Measurements from ENCODE around the gene WDR91. TPM values are rescaled to one million over a fixed set of nuclear protein-coding genes. Genes with fewer than 3 reads are reported as not detected.
"Not testable (repeated sequence)": the region's sequence is repeated elsewhere in the genome, so short reads cannot be mapped to it uniquely, and the experiment has no call there.

WDR91 gene
- total RNA-seq, 2 donors from 2014 or later = 11.9 to 22.8 TPM

DNA sequence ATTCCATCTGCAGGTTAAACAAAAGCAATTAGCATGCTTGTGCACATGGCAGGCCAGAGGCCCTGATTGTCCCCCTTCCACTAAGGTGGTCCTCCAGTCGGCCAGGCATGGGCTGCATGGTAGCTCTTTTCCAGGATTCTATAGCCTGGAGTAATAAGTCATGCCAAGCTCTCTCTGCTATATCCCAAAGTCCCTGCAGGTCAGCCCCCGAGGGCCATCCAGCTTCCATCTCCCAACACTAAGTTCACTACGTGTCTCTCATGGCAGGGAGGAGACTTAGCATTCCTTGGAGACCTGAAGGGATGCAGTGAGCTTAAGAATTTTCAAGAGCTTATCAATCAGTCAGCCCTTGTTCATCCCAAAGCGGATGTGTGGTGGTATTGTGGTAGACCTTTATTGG, 37.4 kb downstream of the WDR91 start:
- H3K9me3 Mint-ChIP-seq; ATAC-seq; DNase-seq (ENCODE audit: low spot score); H3K4me3 Mint-ChIP-seq; H3K27me3 Mint-ChIP-seq: not testable (repeated sequence)
- H3K36me3 Mint-ChIP-seq = peaks cover 14% of the 10 kb centered on the region
- peak overlapping the region in 1 of 2 donors; percentile 61 for H3K27ac Mint-ChIP-seq
- peaks cover 23 to 25% of the 10 kb centered on the region in 2 donors for H3K4me1 Mint-ChIP-seq (ENCODE audit: low read depth in 2 of 2)

GRCh38 chr7:135171581-135172291, 39.6 kb downstream of the WDR91 start:
- H3K27ac Mint-ChIP-seq = peak overlapping the region; percentile 97 to 98

DNA sequence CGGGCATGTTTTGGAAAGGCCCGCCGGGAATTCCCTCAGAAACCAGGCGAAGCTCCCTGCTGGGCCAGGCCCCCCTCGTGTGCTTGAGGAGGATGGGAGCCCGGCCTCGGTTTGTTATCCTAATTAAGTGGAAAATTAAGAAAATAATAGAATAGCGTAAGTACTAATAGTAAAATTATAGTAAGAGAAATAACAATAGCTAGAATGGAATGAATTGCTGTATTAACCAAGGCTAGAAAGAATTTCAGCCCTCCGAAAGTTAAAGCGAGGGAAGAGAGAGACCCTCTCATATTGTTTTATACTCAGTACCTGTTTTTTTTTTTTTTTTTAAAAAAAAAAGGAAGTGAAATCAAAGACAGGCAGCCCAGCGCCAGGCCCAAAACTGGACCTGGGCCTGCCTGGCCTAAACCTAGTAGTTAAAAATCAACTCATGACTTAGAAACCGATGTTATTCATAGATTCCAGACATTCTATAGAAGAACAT, 40.3 kb downstream of the WDR91 start:
- Mint-ChIP-seq H3K4me1 (ENCODE audit: low read depth in 2 of 2) (peaks cover 48% of the 10 kb centered on the region in 2 donors), H3K27ac (peak overlapping the region; percentile 97 to 98), H3K4me3 (peak overlapping the region; percentile 88), H3K36me3 (peaks cover 14% of the 10 kb centered on the region)
- H3K9me3 Mint-ChIP-seq; DNase-seq (ENCODE audit: low spot score); ATAC-seq; H3K27me3 Mint-ChIP-seq: not testable (repeated sequence)

More at GRCh38 chr7:135171581-135172291, 39.6 kb downstream of the WDR91 start:
- Mint-ChIP-seq H3K36me3 (peaks cover 14% of the 10 kb centered on the region), H3K4me1 (ENCODE audit: low read depth in 2 of 2) (peaks cover 44 to 46% of the 10 kb centered on the region in 2 donors), H3K4me3 (peak overlapping the region; percentile 88)
- not testable (repeated sequence) for DNase-seq (ENCODE audit: low spot score); ATAC-seq; H3K9me3 Mint-ChIP-seq; H3K27me3 Mint-ChIP-seq

- H3K4me3 Mint-ChIP-seq = peak within 1 kb of the TSS; percentile 88
- ATAC-seq = peak; percentile 94 to 97
- no peaks in the 10 kb centered on the region for H3K9me3 Mint-ChIP-seq
- H3K27ac Mint-ChIP-seq = peak within 1 kb of the TSS; percentile 97 to 98
- peaks cover 48 to 51% of the 10 kb centered on the region in 2 donors for H3K4me1 Mint-ChIP-seq (ENCODE audit: low read depth in 2 of 2)
- H3K36me3 Mint-ChIP-seq = peaks cover 14% of the 10 kb centered on the region
- H3K27me3 Mint-ChIP-seq = no peaks in the 10 kb centered on the region
- DNase-seq (ENCODE audit: low spot score) = peak; percentile 97
Measured at GRCh38 chr7:135170274-135170997, 40.9 kb downstream of the WDR91 start, which contains the start of gene CYREN. Gene CYREN, minus strand, starts transcription at chr7:135170707. Its CDS starts 1,785 bp downstream, at chr7:135168922.

- Mint-ChIP-seq H3K27ac (peak overlapping the region; percentile 97 to 98), H3K4me1 (ENCODE audit: low read depth in 2 of 2) (peaks cover 48 to 54% of the 10 kb centered on the region in 2 donors), H3K9me3 (no peaks in the 10 kb centered on the region), H3K4me3 (peak overlapping the region; percentile 88), H3K36me3 (peaks cover 14% of the 10 kb centered on the region), H3K27me3 (no peaks in the 10 kb centered on the region)
- ATAC-seq = no peak
- no peak for DNase-seq (ENCODE audit: low spot score)
Measured at GRCh38 chr7:135169964-135170273, 41.4 kb downstream of the WDR91 start.

DNA sequence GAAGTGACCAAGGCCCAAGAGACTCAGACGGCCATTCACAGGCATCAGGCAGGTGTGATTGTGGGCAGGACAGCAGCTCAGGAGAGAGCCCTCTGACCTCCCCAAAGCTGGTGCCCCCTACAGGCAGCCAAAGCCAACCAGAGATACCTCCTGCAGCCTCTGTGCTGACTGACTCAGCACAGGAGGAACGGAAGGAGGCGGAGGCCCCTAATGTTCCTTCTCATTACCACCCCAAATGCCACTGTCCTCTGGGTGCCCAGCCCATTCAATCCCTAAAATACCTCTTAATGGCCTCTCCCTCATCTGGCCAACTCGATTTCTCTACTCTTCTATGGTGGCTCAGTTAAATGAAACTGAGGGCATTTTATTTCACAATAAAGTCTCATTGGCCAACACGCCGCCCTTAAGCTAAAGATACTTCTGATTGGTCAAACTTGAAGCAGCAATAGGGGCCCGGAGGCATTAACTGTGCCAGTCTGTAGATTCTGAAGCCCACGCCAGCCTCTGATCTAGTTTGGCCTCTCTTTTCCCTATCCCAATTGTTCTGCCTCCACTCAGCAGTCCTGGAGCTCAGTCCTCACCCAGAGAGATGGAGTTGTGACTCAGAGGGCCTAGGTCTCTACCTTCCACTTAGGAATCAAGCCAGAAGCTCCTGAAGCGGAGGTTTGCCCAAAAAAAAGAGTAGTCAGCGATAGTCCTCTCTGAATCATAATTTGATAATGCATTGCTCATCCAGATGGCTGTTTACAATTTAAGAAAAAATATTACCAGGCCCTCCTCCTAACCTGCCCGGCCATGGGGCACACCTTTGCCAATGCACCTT, 42.0 kb downstream of the WDR91 start:
- H3K27me3 Mint-ChIP-seq = no peaks in the 10 kb centered on the region
- peak overlapping the region; percentile 88 for H3K4me3 Mint-ChIP-seq
- no peaks in the 10 kb centered on the region for H3K9me3 Mint-ChIP-seq
- peaks cover 48 to 54% of the 10 kb centered on the region in 2 donors for H3K4me1 Mint-ChIP-seq (ENCODE audit: low read depth in 2 of 2)
- ATAC-seq = peak in 1 of 2 donors; percentile 53
- peak; percentile 72 for DNase-seq (ENCODE audit: low spot score)
- H3K36me3 Mint-ChIP-seq = peaks cover 14% of the 10 kb centered on the region
- peak overlapping the region; percentile 97 to 98 for H3K27ac Mint-ChIP-seq

DNA sequence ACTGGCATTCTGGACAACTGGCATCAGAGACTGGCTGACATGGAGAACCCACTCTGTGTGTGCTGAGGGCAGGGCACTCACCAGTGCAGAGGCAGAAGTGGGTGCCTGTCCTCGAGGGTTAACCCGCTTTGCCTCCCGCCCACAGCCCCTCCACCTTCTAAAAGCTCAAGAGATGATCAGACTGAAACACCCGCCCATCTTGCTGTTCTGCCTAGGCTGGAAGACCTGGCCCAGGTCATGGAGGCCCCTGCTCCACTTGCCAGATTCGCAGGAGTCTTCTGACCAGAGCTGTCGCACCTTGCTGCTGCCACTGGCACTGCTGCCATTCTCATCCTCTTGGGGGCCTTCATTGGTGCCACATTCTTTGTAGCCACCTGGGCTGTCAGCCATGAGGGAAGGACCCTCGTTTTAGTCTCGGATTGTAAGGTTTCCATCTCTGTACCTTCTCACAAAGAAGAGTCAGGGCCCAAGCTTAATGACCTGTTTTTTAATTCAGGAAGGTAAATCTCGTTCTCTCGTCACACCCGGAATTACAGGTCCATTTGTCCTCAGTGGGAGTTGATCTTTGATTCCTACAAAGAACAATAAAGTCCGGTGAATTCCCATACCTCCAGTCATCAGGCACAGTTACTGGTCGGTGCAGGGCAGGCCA, 42.7 kb downstream of the WDR91 start:
- Mint-ChIP-seq H3K9me3 (no peaks in the 10 kb centered on the region), H3K36me3 (peaks cover 14% of the 10 kb centered on the region)
- no peak for DNase-seq (ENCODE audit: low spot score)

DNA sequence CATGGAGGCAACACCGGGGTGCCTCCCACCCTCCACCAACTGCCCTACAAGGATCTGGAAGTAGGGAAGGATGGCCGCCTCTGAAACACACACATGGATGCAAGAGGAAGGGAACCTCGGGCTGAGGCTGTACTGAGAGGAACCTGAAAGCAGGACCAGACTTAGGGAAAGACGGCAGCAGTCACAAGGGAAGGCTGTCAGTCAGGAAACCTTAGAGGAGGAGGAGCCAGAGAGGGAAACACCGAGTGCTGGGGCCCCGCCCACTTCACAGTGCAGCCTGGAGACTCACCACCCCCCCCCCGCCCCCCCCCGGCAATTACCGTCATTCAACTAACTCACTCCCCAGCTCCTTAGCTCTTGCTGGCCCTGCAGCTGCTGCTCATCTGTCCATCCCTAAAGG, 43.3 kb downstream of the WDR91 start:
- H3K4me3 Mint-ChIP-seq = peak overlapping the region; percentile 88
- peaks cover 14% of the 10 kb centered on the region for H3K36me3 Mint-ChIP-seq
- H3K27me3 Mint-ChIP-seq = no peaks in the 10 kb centered on the region
- peaks cover 48 to 56% of the 10 kb centered on the region in 2 donors for H3K4me1 Mint-ChIP-seq (ENCODE audit: low read depth in 2 of 2)
- H3K27ac Mint-ChIP-seq = peak overlapping the region; percentile 97 to 98
- no peaks in the 10 kb centered on the region for H3K9me3 Mint-ChIP-seq
- no peak for ATAC-seq
- no peak for DNase-seq (ENCODE audit: low spot score)

More for the DNA sequence above, 42.7 kb downstream of the WDR91 start:
- Mint-ChIP-seq H3K4me1 (ENCODE audit: low read depth in 2 of 2) (peaks cover 48 to 56% of the 10 kb centered on the region in 2 donors), H3K27me3 (no peaks in the 10 kb centered on the region), H3K4me3 (peak overlapping the region; percentile 88), H3K27ac (peak overlapping the region; percentile 97 to 98)
- no peak for ATAC-seq

DNA sequence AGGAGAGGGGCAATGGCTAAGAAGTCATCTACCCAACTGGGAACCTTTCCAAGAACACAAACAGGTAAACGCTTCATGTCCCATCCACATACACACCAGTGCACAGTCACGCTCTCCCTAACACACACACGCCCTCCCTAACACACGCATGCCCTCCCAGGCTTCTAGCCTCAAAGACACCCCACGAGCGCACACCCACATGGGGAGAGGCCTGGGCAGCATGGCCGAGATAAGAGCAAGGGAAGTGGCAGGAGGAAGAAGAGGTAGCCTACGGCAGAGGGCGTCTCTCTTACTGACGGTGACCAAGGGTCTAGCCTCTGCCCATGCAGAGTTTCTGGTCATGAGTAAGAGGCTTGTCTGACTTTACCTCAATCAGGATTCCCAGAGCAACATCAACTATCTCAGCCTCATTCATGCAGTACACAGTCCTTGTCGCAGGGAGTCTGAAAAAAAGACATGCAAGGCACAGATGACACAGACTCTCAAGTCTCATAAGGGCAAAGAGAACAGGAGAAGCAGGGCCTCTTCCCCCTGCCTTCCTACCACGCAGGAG, 43.9 kb downstream of the WDR91 start:
- no peak for DNase-seq (ENCODE audit: low spot score)
- peaks cover 50 to 56% of the 10 kb centered on the region in 2 donors for H3K4me1 Mint-ChIP-seq (ENCODE audit: low read depth in 2 of 2)

GRCh38 chr7:135166338-135166990, 44.9 kb downstream of the WDR91 start:
- H3K36me3 Mint-ChIP-seq = peaks cover 28% of the 10 kb centered on the region
- H3K4me1 Mint-ChIP-seq (ENCODE audit: low read depth in 2 of 2) = peaks cover 52 to 60% of the 10 kb centered on the region in 2 donors
- ATAC-seq (no peak), DNase-seq (ENCODE audit: low spot score) (no peak)
- no peaks in the 10 kb centered on the region for H3K27me3 Mint-ChIP-seq
- no peak overlapping the region for H3K4me3 Mint-ChIP-seq
- H3K9me3 Mint-ChIP-seq = peaks cover 3% of the 10 kb centered on the region
- H3K27ac Mint-ChIP-seq = peak overlapping the region; percentile 97 to 98

More for the DNA sequence above, 43.9 kb downstream of the WDR91 start:
- Mint-ChIP-seq H3K36me3 (peaks cover 19% of the 10 kb centered on the region), H3K27me3 (no peaks in the 10 kb centered on the region), H3K9me3 (peaks cover under 1% of the 10 kb centered on the region), H3K27ac (peak overlapping the region; percentile 97 to 98), H3K4me3 (peak overlapping the region; percentile 88)
- ATAC-seq = no peak

GRCh38 chr7:135165862-135166261, 45.5 kb downstream of the WDR91 start:
- peaks cover 32% of the 10 kb centered on the region for H3K36me3 Mint-ChIP-seq
- peaks cover 54 to 63% of the 10 kb centered on the region in 2 donors for H3K4me1 Mint-ChIP-seq (ENCODE audit: low read depth in 2 of 2)
- peak overlapping the region; percentile 97 to 98 for H3K27ac Mint-ChIP-seq

GRCh38 chr7:135164357-135165061, 46.8 kb downstream of the WDR91 start:
- H3K4me1 Mint-ChIP-seq (ENCODE audit: low read depth in 2 of 2) = peaks cover 60 to 67% of the 10 kb centered on the region in 2 donors
- peaks cover 3% of the 10 kb centered on the region for H3K9me3 Mint-ChIP-seq
- no peak overlapping the region for H3K4me3 Mint-ChIP-seq
- H3K36me3 Mint-ChIP-seq = peaks cover 35% of the 10 kb centered on the region
- no peak for ATAC-seq
- peak overlapping the region; percentile 50 to 98 for H3K27ac Mint-ChIP-seq
- no peak for DNase-seq (ENCODE audit: low spot score)
- H3K27me3 Mint-ChIP-seq = no peaks in the 10 kb centered on the region

More at GRCh38 chr7:135165862-135166261, 45.5 kb downstream of the WDR91 start:
- H3K4me3 Mint-ChIP-seq = no peak overlapping the region
- no peaks in the 10 kb centered on the region for H3K27me3 Mint-ChIP-seq
- DNase-seq (ENCODE audit: low spot score) (no peak), ATAC-seq (no peak)
- H3K9me3 Mint-ChIP-seq = peaks cover 3% of the 10 kb centered on the region

Measured in natural killer cell treated with Interleukin-12 subunit alpha and Interleukin-12 subunit beta and Interleukin-15 and Interleukin-18, amount 100 ng/mL, for 72 hours (primary cell).